ACHN (cell line): ENCODE measurements around the gene KRTAP1-5.

ENCODE experiments used
- DNase-seq: peaks from one replicate; pipeline ENCODE4 v3.0.0-alpha.2; 2015
- in situ Hi-C: cut with HindIII; loops from 2 replicates; pipeline ENCODE4 v1.10.0; 2017; ENCODE audit warnings: low sequenced_read_pairs, low pct_ligation_motif_present, low pct_unique_long_range_greater_than_20kb

Gene KRTAP1-5

GRCh38 chr17:40980117-40980516 lies 46.9 kb downstream of the KRTAP1-5 start:
- no peak for DNase-seq
- in situ Hi-C loops: no loop called here

- in situ Hi-C loops: no loop called here
- DNase-seq: no peak
These were observed 48.3 kb downstream of the KRTAP1-5 start for GRCh38 chr17:40978575-40979151.
